Stomach (tissue), 4 donors: ENCODE measurements around the gene CACUL1.
"Not testable (repeated sequence)": the region's sequence is repeated elsewhere in the genome, so short reads cannot be mapped to it uniquely, and the experiment has no call there.

Source experiments
- EP300 ChIP-seq: sonication (generic); formaldehyde crosslinking; IDR thresholded peaks from one replicate; pipeline ENCODE4 v1.6.1; 2017; ENCODE audit warnings: antibody characterized with exemption
- POLR2A ChIP-seq, 4 donors: fragments of 450-650 bp; IDR thresholded peaks; one replicate each; pipeline ENCODE4 v1.6.1; 2016; ENCODE audit warnings: antibody characterized with exemption in 4 of 4, control low read depth in 2 of 4, mild to moderate bottlenecking in 1 of 4, moderate library complexity in 1 of 4
- TF ChIP-seq, protein P1 (sequence below), 7 experiments: fragments of 450-650 bp in 4 of 7; fragments of 200-600 bp in 3 of 7; sonication (generic) in 3 of 7; IDR thresholded peaks; one replicate each; pipeline ENCODE4 v1.5.1; 2016 to 2019; ENCODE audit warnings: antibody characterized with exemption in 7 of 7, control low read depth in 2 of 7, mild to moderate bottlenecking in 1 of 7

DNA sequence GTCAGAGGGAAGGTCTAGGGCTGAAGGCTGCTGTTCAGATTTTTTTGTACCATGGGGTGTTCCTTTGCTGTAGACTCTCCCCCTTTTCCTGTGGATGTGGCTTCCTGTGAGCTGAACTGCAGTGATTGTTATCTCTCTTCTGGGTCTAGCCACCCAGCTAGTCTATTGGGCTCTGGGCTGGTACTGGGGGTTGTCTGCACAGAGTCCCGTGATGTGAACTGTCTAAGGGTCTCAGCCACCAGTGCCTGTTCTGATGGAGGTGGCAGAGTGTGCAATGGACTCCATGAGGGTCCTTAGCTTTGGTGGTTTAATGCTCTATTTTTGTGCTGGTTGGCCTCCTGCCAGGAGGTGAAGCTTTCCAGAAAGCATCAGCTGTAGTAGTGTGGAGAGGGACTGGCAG lies 96.6 kb downstream of the CACUL1 start:
- TF ChIP-seq, protein P1, sequence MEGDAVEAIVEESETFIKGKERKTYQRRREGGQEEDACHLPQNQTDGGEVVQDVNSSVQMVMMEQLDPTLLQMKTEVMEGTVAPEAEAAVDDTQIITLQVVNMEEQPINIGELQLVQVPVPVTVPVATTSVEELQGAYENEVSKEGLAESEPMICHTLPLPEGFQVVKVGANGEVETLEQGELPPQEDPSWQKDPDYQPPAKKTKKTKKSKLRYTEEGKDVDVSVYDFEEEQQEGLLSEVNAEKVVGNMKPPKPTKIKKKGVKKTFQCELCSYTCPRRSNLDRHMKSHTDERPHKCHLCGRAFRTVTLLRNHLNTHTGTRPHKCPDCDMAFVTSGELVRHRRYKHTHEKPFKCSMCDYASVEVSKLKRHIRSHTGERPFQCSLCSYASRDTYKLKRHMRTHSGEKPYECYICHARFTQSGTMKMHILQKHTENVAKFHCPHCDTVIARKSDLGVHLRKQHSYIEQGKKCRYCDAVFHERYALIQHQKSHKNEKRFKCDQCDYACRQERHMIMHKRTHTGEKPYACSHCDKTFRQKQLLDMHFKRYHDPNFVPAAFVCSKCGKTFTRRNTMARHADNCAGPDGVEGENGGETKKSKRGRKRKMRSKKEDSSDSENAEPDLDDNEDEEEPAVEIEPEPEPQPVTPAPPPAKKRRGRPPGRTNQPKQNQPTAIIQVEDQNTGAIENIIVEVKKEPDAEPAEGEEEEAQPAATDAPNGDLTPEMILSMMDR (IDR thresholded peaks at IDR 0.05) = not testable (repeated sequence)
- not testable (repeated sequence) for TF ChIP-seq POLR2A (IDR thresholded peaks at IDR 0.05); EP300
